K562 (cell line): Measurements from ENCODE around the gene TGFB1I1. TPM values are rescaled to one million over a fixed set of nuclear protein-coding genes. Genes with fewer than 3 reads are reported as not detected.

ENCODE experiments used
- ARID3B ChIP-seq: fragments of 250-450 bp; sonication (Bioruptor Pico); IDR thresholded peaks from 2 replicates; pipeline ENCODE4 v1.4.0; 2020; ENCODE audit warnings: borderline replicate concordance
- ETV5 ChIP-seq: sonication (generic); formaldehyde crosslinking; IDR thresholded peaks from 2 replicates; pipeline ENCODE4 v1.4.0; 2020; ENCODE audit warnings: low read depth, mild to moderate bottlenecking, missing genetic modification reagents
- FOXJ2 ChIP-seq: fragments of 200-800 bp; sonication (Bioruptor generic); IDR thresholded peaks from 2 replicates; pipeline ENCODE4 v1.6.1; 2016; ENCODE audit warnings: missing genetic modification characterization, missing compliant biosample characterization
- GTF3C2 ChIP-seq: IDR thresholded peaks from 3 replicates; pipeline ENCODE4 v1.6.1; 2011; ENCODE audit warnings: borderline replicate concordance, mild to moderate bottlenecking, moderate library complexity; ENCODE audit not compliant: insufficient read length; ENCODE audit errors: extremely low read depth
- KLF6 ChIP-seq: fragments of 250-450 bp; sonication (Bioruptor Pico); IDR thresholded peaks from 2 replicates; pipeline ENCODE4 v1.4.0; 2020; ENCODE audit warnings: mild to moderate bottlenecking, moderate library complexity, borderline replicate concordance
- MGA ChIP-seq: fragments of 450-650 bp; IDR thresholded peaks from 2 replicates; pipeline ENCODE4 v1.6.1; 2016; ENCODE audit warnings: mild to moderate bottlenecking, moderate library complexity
- NR2C2 ChIP-seq, 2 experiments: fragments of 200-800 bp in 1 of 2; sonication (Bioruptor generic) in 1 of 2; sonication (generic) in 1 of 2; formaldehyde crosslinking in 1 of 2; IDR thresholded peaks; 2 replicates each; pipeline versions ENCODE4 v1.6.1 to v1.8.0; 2016 to 2022; ENCODE audit warnings: mild to moderate bottlenecking in 1 of 2, missing compliant biosample characterization in 1 of 2, missing genetic modification characterization in 1 of 2, missing genetic modification reagents in 1 of 2
- SNRNP70 ChIP-seq: fragments of 200-400 bp; formaldehyde crosslinking; optimal IDR thresholded peaks from 2 replicates; pipeline ENCODE3; 2017; ENCODE audit warnings: low read depth, low read length
- ZBTB1 ChIP-seq: sonication (generic); formaldehyde crosslinking; IDR thresholded peaks from 2 replicates; pipeline ENCODE4 v1.8.1; 2023; ENCODE audit warnings: missing genetic modification reagents, low read depth, mild to moderate bottlenecking, borderline replicate concordance
- ZBTB8A ChIP-seq: fragments of 450-650 bp; IDR thresholded peaks from 2 replicates; pipeline ENCODE4 v1.6.1; 2018; ENCODE audit warnings: mild to moderate bottlenecking, moderate library complexity; ENCODE audit not compliant: partially characterized antibody
- polyA plus RNA-seq, 8 experiments: library from polyadenylated mRNA; depleted of rRNA in 4 of 8; stranded (reverse) in 5 of 8; unstranded in 3 of 8; fragments of >200 nt; fragmentation: Nextera tagmentation in 2 of 8; fragmentation: Illumina TruSeq in 1 of 8; extraction: Ambion mirVana in 2 of 8; extraction: Trizol in 1 of 8; gene quantifications; 2 replicates each; pipeline versions ENCODE4 v1.2.1 to v1.2.3, GENCODE V29; 2011 to 2014; ENCODE audit warnings: inconsistent platforms in 1 of 8, missing spikeins in 1 of 8
- total RNA-seq, 7 experiments: library from RNA; depleted of rRNA in 6 of 7; stranded (reverse); fragments of >200 nt in 6 of 7; fragmentation: Illumina TruSeq in 2 of 7; extraction: Trizol in 2 of 7; gene quantifications; 2 replicates each; pipeline versions ENCODE4 v1.2.1 to v1.2.3, GENCODE V29; 2011 to 2021; ENCODE audit warnings: low replicate concordance in 1 of 7

Gene TGFB1I1
- total and polyA plus RNA-seq, 9 of the 15 experiments (the other 6 are each of a cell fraction or from before 2014, with no cell fraction given) = 0.04 to 0.91 (median 0.19) TPM

DNA sequence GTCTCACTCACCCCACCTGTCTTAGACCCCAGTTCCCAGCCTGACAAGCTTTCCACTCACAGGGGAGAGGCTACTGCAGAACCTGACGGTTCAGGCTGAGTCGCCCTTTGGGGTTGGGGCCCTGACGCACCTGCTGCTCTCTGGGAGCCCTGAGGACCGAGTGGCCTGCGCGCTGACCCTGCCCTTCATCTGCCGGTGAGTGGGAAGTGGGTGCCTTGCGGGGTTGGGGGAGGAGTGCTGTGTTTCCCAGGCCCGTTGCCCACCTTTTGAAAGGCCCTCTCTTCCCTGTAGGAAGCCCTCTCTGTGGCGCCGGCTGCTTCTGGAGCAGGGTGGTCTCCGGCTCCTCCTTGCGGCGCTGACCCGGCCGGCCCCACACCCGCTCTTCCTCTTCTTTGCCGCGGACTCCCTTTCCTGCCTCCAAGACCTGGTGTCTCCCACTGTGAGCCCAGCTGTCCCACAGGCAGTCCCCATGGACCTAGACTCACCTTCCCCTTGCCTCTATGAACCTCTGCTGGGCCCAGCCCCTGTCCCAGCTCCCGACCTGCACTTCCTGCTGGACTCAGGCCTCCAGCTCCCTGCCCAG is 6.1 kb upstream of the TGFB1I1 start (continued):
- TF ChIP-seq MGA = no peak
- no peak for TF ChIP-seq NR2C2 (CRISPR knock-in tag; IDR thresholded peaks at IDR 0.05)
- no peak for TF ChIP-seq NR2C2 (tag; IDR thresholded peaks at IDR 0.05)
- no peak for TF ChIP-seq SNRNP70
- no peak for TF ChIP-seq ZBTB1 (CRISPR knock-in tag)
- TF ChIP-seq FOXJ2 (tag) = no peak
- no peak for TF ChIP-seq KLF6 (CRISPR knock-in tag)
- no peak for TF ChIP-seq ZBTB8A
- no peak for TF ChIP-seq GTF3C2
- TF ChIP-seq ARID3B (CRISPR knock-in tag) = no peak
- no peak for TF ChIP-seq ETV5
